Measurements from ENCODE around the gene KIF1A. TPM values are rescaled to one million over a fixed set of nuclear protein-coding genes. Genes with fewer than 3 reads are reported as not detected.
A peak's percentile ranks its signal among the peaks of the same experiment; 100 is the strongest.

KIF1A gene
- total RNA-seq, 3 donors from 2014 or later = 1.5 to 17.2 (median 1.9) TPM

- H3K9me3 ChIP-seq = no peaks in the 10 kb centered on the region
- intact Hi-C loops (cut with DNase I, micrococcal nuclease) = no loop called here
- no peak overlapping the region for H3K4me3 ChIP-seq
- H3K4me1 ChIP-seq (ENCODE audit: low read depth) = no peaks in the 10 kb centered on the region
- DNase-seq = no peak
- H3K36me3 ChIP-seq (ENCODE audit: low read depth) = no peaks in the 10 kb centered on the region
- ATAC-seq = no peak
- no peak for TF ChIP-seq CTCF (IDR thresholded peaks at IDR 0.05)
Measured at GRCh38 chr2:240839152-240840143, 19.4 kb upstream of the KIF1A start.

GRCh38 chr2:240837621-240838020, 17.6 kb upstream of the KIF1A start:
- TF ChIP-seq CTCF (IDR thresholded peaks at IDR 0.05) = no peak
- intact Hi-C loops (cut with DNase I, micrococcal nuclease) = no loop called here
- ATAC-seq (no peak), DNase-seq (no peak)
- Histone ChIP-seq H3K4me1 (ENCODE audit: low read depth) (no peaks in the 10 kb centered on the region), H3K36me3 (ENCODE audit: low read depth) (no peaks in the 10 kb centered on the region), H3K4me3 (no peak overlapping the region), H3K9me3 (no peaks in the 10 kb centered on the region)

GRCh38 chr2:240836781-240837467, 16.9 kb upstream of the KIF1A start:
- ATAC-seq (no peak), DNase-seq (peak in 1 of 3 donors; percentile 24)
- TF ChIP-seq CTCF (IDR thresholded peaks at IDR 0.05) = no peak
- intact Hi-C loops (cut with DNase I, micrococcal nuclease) = no loop called here
- Histone ChIP-seq H3K36me3 (ENCODE audit: low read depth) (no peaks in the 10 kb centered on the region), H3K4me1 (ENCODE audit: low read depth) (peaks cover 2% of the 10 kb centered on the region), H3K4me3 (no peak overlapping the region), H3K9me3 (no peaks in the 10 kb centered on the region)

- ATAC-seq = no peak
- intact Hi-C loops (cut with DNase I, micrococcal nuclease) = no loop called here
Measured at GRCh38 chr2:240835528-240835927, 15.5 kb upstream of the KIF1A start.

More at GRCh38 chr2:240835528-240835927, 15.5 kb upstream of the KIF1A start:
- no peak for DNase-seq
- H3K4me3 ChIP-seq = no peak overlapping the region
- H3K9me3 ChIP-seq = no peaks in the 10 kb centered on the region
- peaks cover 7% of the 10 kb centered on the region for H3K4me1 ChIP-seq (ENCODE audit: low read depth)
- no peaks in the 10 kb centered on the region for H3K36me3 ChIP-seq (ENCODE audit: low read depth)
- no peak for TF ChIP-seq CTCF (IDR thresholded peaks at IDR 0.05)
